HCT116 (cell line): Measurements from ENCODE around the gene PRKRIP1. TPM values are rescaled to one million over a fixed set of nuclear protein-coding genes. Genes with fewer than 3 reads are reported as not detected.

Experiments
- ATAC-seq: fragments of 200-7000 bp; cut with Tn5 transposase; 2 replicates; pipeline ENCODE4 v1.9.1; 2020; ENCODE audit warnings: mild to moderate bottlenecking, moderate library complexity
- BruUV-seq: library from RNA; stranded (reverse); fragments of 400-500 nt; replicated peaks from 2 replicates; lab custom pipeline; 2021; lab: Mats Ljungman, UMichigan
- CTCF ChIA-PET: fragments of 300-600 bp; sonication (Branson Sonifier 250); formaldehyde crosslinking; loops from one replicate; lab custom pipeline; 2021; ENCODE audit warnings: antibody characterized with exemption; lab: Charles Lee
- POLR2A ChIA-PET: fragments of 300-600, 350-600 bp; sonication (Branson Sonifier 250); formaldehyde crosslinking; loops from one replicate; lab custom pipeline; 2021; ENCODE audit warnings: antibody characterized with exemption; lab: Charles Lee
- RAD21 ChIA-PET, 2 experiments: fragments of 300-600 bp; sonication (Branson Sonifier 250); formaldehyde crosslinking; loops; one replicate each; lab custom pipeline; 2023; ENCODE audit warnings: low total read pairs in 2 of 2; ENCODE audit not compliant: uncharacterized antibody in 2 of 2, unreplicated experiment in 2 of 2, low non-redundant PET in 1 of 2; lab: Charles Lee
- DNase-seq: peaks from one replicate; pipeline ENCODE4 v3.0.0-alpha.2; 2010; ENCODE audit warnings: low read depth, low spot score
- H2AFZ ChIP-seq: fragments of 200-600 bp; shearing (Covaris generic), sonication (generic); 2 replicates; pipeline ENCODE4 v1.6.1; 2017; ENCODE audit warnings: low read depth, mixed run types, mixed read lengths, antibody characterized with exemption, low read length; ENCODE audit not compliant: poor library complexity, severe bottlenecking
- H3K27ac ChIP-seq: 2 replicates; pipeline ENCODE4 v1.5.1; 2012; ENCODE audit warnings: low read depth, low read length
- H3K27me3 ChIP-seq: fragments of 200-600 bp; sonication (generic); 2 replicates; pipeline ENCODE4 v1.6.1; 2016; ENCODE audit warnings: mixed run types, low read length, mixed read lengths; ENCODE audit not compliant: insufficient read depth
- H3K36me3 ChIP-seq, 2 experiments: fragments of 200-500 bp in 1 of 2; fragments of 200-600 bp in 1 of 2; sonication (Bioruptor generic) in 1 of 2; sonication (generic) in 1 of 2; 2 replicates each; pipeline versions ENCODE4 v1.5.1 to v1.6.1; 2014 to 2016; ENCODE audit warnings: low read length in 2 of 2, inconsistent platforms in 1 of 2, mixed read lengths in 1 of 2, mixed run types in 1 of 2; ENCODE audit not compliant: insufficient read depth in 2 of 2, control insufficient read depth in 1 of 2
- H3K4me1 ChIP-seq, 2 experiments: fragments of 200-600 bp in 1 of 2; sonication (generic) in 1 of 2; 2 replicates each; pipeline versions ENCODE4 v1.5.1 to v1.6.1; 2012 to 2017; ENCODE audit warnings: low read length in 2 of 2, inconsistent platforms in 1 of 2, mild to moderate bottlenecking in 1 of 2, mixed read lengths in 1 of 2, mixed run types in 1 of 2, moderate library complexity in 1 of 2; ENCODE audit not compliant: insufficient read depth in 2 of 2, control insufficient read depth in 1 of 2
- H3K4me2 ChIP-seq: fragments of 200-600 bp; sonication (generic); 2 replicates; pipeline ENCODE4 v1.6.1; 2017; ENCODE audit warnings: mixed run types, low read length, mixed read lengths
- H3K4me3 ChIP-seq, 2 experiments: fragments of 200-600 bp in 1 of 2; sonication (generic) in 1 of 2; replicated peaks in 1 of 2; 2 replicates each; pipeline ENCODE4 v1.5.1; 2011 to 2016; ENCODE audit warnings: low read length in 2 of 2, control low read depth in 1 of 2, low read depth in 1 of 2, mild to moderate bottlenecking in 1 of 2, mixed read lengths in 1 of 2, mixed run types in 1 of 2
- H3K79me2 ChIP-seq: fragments of 200-600 bp; sonication (generic); 2 replicates; pipeline ENCODE4 v1.6.1; 2017; ENCODE audit warnings: mild to moderate bottlenecking, mixed run types, low read length, moderate library complexity, mixed read lengths; ENCODE audit not compliant: insufficient read depth
- H3K9ac ChIP-seq: fragments of 200-600 bp; sonication (generic); 2 replicates; pipeline ENCODE4 v1.6.1; 2016; ENCODE audit warnings: low read length, mixed read lengths
- H3K9me2 ChIP-seq: fragments of 200-600 bp; sonication (generic), shearing (Covaris generic); 2 replicates; pipeline ENCODE4 v1.6.1; 2017; ENCODE audit warnings: mixed run types, mild to moderate bottlenecking, moderate library complexity; ENCODE audit not compliant: insufficient read depth
- H3K9me3 ChIP-seq, 2 experiments: fragments of 200-500 bp in 1 of 2; fragments of 200-600 bp in 1 of 2; sonication (Bioruptor generic) in 1 of 2; sonication (generic) in 1 of 2; 2 replicates each; pipeline ENCODE4 v1.6.1; 2014 to 2017; ENCODE audit warnings: low read length in 2 of 2, mixed read lengths in 2 of 2, inconsistent platforms in 1 of 2, low read depth in 1 of 2, mild to moderate bottlenecking in 1 of 2, mixed run types in 1 of 2, moderate library complexity in 1 of 2; ENCODE audit not compliant: control insufficient read depth in 1 of 2, insufficient read depth in 1 of 2
- H4K20me1 ChIP-seq: fragments of 200-600 bp; sonication (generic), shearing (Covaris generic); 2 replicates; pipeline ENCODE4 v1.6.1; 2017; ENCODE audit warnings: mixed run types, mild to moderate bottlenecking, moderate library complexity; ENCODE audit not compliant: insufficient read depth
- ATF3 ChIP-seq: IDR thresholded peaks from 2 replicates; pipeline ENCODE4 v1.6.1; 2012
- EZH2 ChIP-seq: fragments of 200-600 bp; sonication (generic); IDR thresholded peaks from 2 replicates; pipeline ENCODE4 v1.6.1; 2017; ENCODE audit warnings: antibody characterized with exemption, mixed run types
- EZH2phosphoT487 ChIP-seq: fragments of 200-600 bp; IDR thresholded peaks from 2 replicates; pipeline ENCODE4 v1.6.1; 2018; ENCODE audit warnings: antibody characterized with exemption, borderline replicate concordance
- FOSL1 ChIP-seq: IDR thresholded peaks from 2 replicates; pipeline ENCODE4 v1.6.1; 2012; ENCODE audit warnings: low read depth
- JUND ChIP-seq: IDR thresholded peaks from 2 replicates; pipeline ENCODE4 v1.6.1; 2012
- MAX ChIP-seq: IDR thresholded peaks from 2 replicates; pipeline ENCODE4 v1.6.1; 2012
- RAD21 ChIP-seq: IDR thresholded peaks from 2 replicates; pipeline ENCODE4 v1.6.1; 2012; ENCODE audit warnings: low read depth, mild to moderate bottlenecking
- REST ChIP-seq: IDR thresholded peaks from 2 replicates; pipeline ENCODE4 v1.6.1; 2012; ENCODE audit warnings: low read depth
- SP1 ChIP-seq: IDR thresholded peaks from 2 replicates; pipeline ENCODE4 v1.6.1; 2012; ENCODE audit warnings: low read depth
- SRF ChIP-seq: IDR thresholded peaks from 2 replicates; pipeline ENCODE4 v1.6.1; 2012; ENCODE audit warnings: low read depth
- TCF7L2 ChIP-seq: IDR thresholded peaks from 2 replicates; pipeline ENCODE4 v1.7.0; 2011; ENCODE audit warnings: borderline replicate concordance, inconsistent platforms; ENCODE audit not compliant: insufficient read depth, insufficient read length; ENCODE audit errors: extremely low read depth
- YY1 ChIP-seq: IDR thresholded peaks from 2 replicates; pipeline ENCODE4 v1.6.1; 2011; ENCODE audit warnings: low read length, low read depth, moderate library complexity, mild to moderate bottlenecking; ENCODE audit not compliant: insufficient replicate concordance; ENCODE audit errors: extremely low read depth
- ZBTB33 ChIP-seq: IDR thresholded peaks from 2 replicates; pipeline ENCODE4 v1.6.1; 2011; ENCODE audit warnings: mild to moderate bottlenecking, low read length, moderate library complexity; ENCODE audit not compliant: insufficient replicate concordance; ENCODE audit errors: extremely low read depth
- ZFX ChIP-seq: fragments of 450-650 bp; IDR thresholded peaks from 2 replicates; pipeline ENCODE4 v1.6.1; 2017
- ZNF274 ChIP-seq: fragments of 200-500 bp; sonication (Bioruptor generic); IDR thresholded peaks from 2 replicates; pipeline ENCODE4 v1.6.1; 2014; ENCODE audit warnings: mild to moderate bottlenecking, low read depth, low read length, inconsistent platforms
- intact Hi-C: fragments of 100-400 bp; cut with micrococcal nuclease; formaldehyde crosslinking; loops from 2 replicates; pipeline ENCODE4 v1.10.0; 2022
- total RNA-seq: library from RNA; stranded (reverse); gene quantifications from one replicate; pipeline ENCODE4 v1.2.1, GENCODE V29; 2021; ENCODE audit not compliant: unreplicated experiment

The PRKRIP1 gene
- total RNA-seq, 1 experiment from 2014 or later, result 23.0 TPM

- Histone ChIP-seq H3K9ac (no peak overlapping the region), H3K9me3 (no peaks in the 10 kb centered on the region), H3K4me3 (no peak overlapping the region), H3K79me2 (no peaks in the 10 kb centered on the region), H3K27me3 (no peaks in the 10 kb centered on the region), H3K4me1 (peaks cover 6 to 28% of the 10 kb centered on the region in 2 experiments), H3K27ac (no peak overlapping the region), H4K20me1 (no peaks in the 10 kb centered on the region), H2AFZ (no peak overlapping the region)
- no peak for ATAC-seq
- BruUV-seq, result no TSS peak
- CTCF ChIA-PET, result no interaction called here
- intact Hi-C loops, result no loop called here
- TF ChIP-seq ZFX, result no peak
- TF ChIP-seq SRF, result no peak
- no peak for TF ChIP-seq RAD21
- TF ChIP-seq TCF7L2, result no peak
- TF ChIP-seq JUND, result no peak
- no peak for TF ChIP-seq YY1
- TF ChIP-seq, all 23 proteins: peak for 0
- Histone ChIP-seq H3K4me2 (no peak overlapping the region), H3K9me2 (no peaks in the 10 kb centered on the region), H3K36me3 (no peaks in the 10 kb centered on the region; a peak in 1 of 4 replicates)
- DNase-seq, result no peak
- ChIA-PET RAD21 (no interaction called here), POLR2A (no interaction called here)
These were observed 50.4 kb downstream of the PRKRIP1 start for GRCh38 chr7:102446387-102447156.

- no peak overlapping the region for H3K4me3 ChIP-seq
- CTCF ChIA-PET, result interaction anchor here (1.4 kb wide), 1 partner anchor 43 kb away, joined by 3 read pairs; no protein-coding TSS in a partner anchor
- H3K9ac ChIP-seq, result no peak overlapping the region
- POLR2A ChIA-PET, result no interaction called here
- no peak for DNase-seq
- ATAC-seq, result no peak
- H2AFZ ChIP-seq, result no peak overlapping the region
- no peaks in the 10 kb centered on the region for H3K27me3 ChIP-seq
- RAD21 ChIA-PET, result no interaction called here
- H3K79me2 ChIP-seq, result no peaks in the 10 kb centered on the region
- intact Hi-C loops, result no loop called here
- H3K4me2 ChIP-seq, result no peak overlapping the region
- BruUV-seq, result no TSS peak
- no peaks in the 10 kb centered on the region for H3K9me3 ChIP-seq
- no peaks in the 10 kb centered on the region for H4K20me1 ChIP-seq
- no peaks in the 10 kb centered on the region; a peak in 1 of 4 replicates for H3K36me3 ChIP-seq
- peaks cover 6 to 25% of the 10 kb centered on the region in 2 experiments for H3K4me1 ChIP-seq
- H3K27ac ChIP-seq, result no peak overlapping the region
- H3K9me2 ChIP-seq, result no peaks in the 10 kb centered on the region
- TF ChIP-seq SP1, result no peak
- no peak for TF ChIP-seq EZH2phosphoT487
- TF ChIP-seq ZBTB33, result no peak
- TF ChIP-seq FOSL1, result no peak
- TF ChIP-seq EZH2, result no peak
- TF ChIP-seq ZNF274, result no peak
- no peak for TF ChIP-seq ATF3
- TF ChIP-seq MAX, result no peak
- TF ChIP-seq REST, result no peak
These were observed 51.1 kb downstream of the PRKRIP1 start for GRCh38 chr7:102447311-102447710.
